Measurements from ENCODE around the gene NOL9.

- TF ChIP-seq EZH2 (IDR thresholded peaks at IDR 0.05) (no peak), EZH2phosphoT487 (IDR thresholded peaks at IDR 0.05) (no peak)
- TF ChIP-seq, protein P1, sequence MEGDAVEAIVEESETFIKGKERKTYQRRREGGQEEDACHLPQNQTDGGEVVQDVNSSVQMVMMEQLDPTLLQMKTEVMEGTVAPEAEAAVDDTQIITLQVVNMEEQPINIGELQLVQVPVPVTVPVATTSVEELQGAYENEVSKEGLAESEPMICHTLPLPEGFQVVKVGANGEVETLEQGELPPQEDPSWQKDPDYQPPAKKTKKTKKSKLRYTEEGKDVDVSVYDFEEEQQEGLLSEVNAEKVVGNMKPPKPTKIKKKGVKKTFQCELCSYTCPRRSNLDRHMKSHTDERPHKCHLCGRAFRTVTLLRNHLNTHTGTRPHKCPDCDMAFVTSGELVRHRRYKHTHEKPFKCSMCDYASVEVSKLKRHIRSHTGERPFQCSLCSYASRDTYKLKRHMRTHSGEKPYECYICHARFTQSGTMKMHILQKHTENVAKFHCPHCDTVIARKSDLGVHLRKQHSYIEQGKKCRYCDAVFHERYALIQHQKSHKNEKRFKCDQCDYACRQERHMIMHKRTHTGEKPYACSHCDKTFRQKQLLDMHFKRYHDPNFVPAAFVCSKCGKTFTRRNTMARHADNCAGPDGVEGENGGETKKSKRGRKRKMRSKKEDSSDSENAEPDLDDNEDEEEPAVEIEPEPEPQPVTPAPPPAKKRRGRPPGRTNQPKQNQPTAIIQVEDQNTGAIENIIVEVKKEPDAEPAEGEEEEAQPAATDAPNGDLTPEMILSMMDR (IDR thresholded peaks at IDR 0.05): no peak
Measured at GRCh38 chr1:6504887-6505286, 49.4 kb downstream of the NOL9 start.

Measured in neural progenitor cell (in vitro differentiated cells).